Raji (cell line): ENCODE results near the gene SBNO2.

Experiments used
- POLR2A ChIP-seq: IDR thresholded peaks from 2 replicates; pipeline ENCODE4 v1.6.1; 2011; ENCODE audit warnings: low read depth, low read length, control low read depth; ENCODE audit not compliant: insufficient read depth

The SBNO2 gene

GRCh38 chr19:1105008-1105872, 68.8 kb downstream of the SBNO2 start:
- no peak for TF ChIP-seq POLR2A

DNA sequence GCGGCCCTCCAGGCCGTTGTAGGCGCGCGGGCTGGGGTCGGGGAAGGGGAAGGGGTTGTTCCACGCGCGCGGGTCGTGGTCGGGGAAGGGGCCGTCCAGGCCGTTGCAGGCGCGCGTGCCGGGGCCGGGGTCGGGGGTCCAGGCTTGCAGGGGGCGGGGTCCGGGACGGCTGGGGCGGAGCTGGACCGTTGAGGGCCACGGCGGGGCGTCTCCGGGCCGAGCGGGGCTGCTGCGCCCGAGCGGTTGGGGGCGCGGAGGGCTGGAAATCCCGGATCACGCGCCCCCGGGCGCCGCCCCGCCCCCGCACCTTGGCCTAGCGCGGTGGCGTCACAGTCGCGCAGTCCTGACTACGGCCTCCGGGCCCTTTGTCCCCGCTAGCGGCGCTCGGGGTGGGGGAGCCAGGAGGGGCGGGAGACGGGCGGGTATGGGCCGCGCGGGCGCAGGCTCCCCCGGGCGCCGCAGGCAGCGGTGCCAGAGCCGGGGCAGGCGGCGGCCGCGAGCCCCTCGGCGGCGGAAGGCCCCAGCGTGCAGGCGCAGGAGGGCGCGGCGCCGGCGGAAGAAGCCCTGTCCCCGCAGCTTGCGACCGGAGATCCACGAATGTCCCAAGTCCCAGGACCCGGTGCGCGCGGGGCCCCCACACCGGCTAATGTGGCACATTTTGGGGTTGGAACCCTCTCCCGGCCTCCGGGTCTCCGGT, 69.6 kb downstream of the SBNO2 start:
- TF ChIP-seq POLR2A = no peak

- TF ChIP-seq POLR2A = peak; percentile 94
These were observed 70.3 kb downstream of the SBNO2 start, which contains the start of gene GPX4 for GRCh38 chr19:1103708-1104310. Gene GPX4 (plus strand): TSS chr19:1103994. CDS start chr19:1104044, 50 bp downstream.

DNA sequence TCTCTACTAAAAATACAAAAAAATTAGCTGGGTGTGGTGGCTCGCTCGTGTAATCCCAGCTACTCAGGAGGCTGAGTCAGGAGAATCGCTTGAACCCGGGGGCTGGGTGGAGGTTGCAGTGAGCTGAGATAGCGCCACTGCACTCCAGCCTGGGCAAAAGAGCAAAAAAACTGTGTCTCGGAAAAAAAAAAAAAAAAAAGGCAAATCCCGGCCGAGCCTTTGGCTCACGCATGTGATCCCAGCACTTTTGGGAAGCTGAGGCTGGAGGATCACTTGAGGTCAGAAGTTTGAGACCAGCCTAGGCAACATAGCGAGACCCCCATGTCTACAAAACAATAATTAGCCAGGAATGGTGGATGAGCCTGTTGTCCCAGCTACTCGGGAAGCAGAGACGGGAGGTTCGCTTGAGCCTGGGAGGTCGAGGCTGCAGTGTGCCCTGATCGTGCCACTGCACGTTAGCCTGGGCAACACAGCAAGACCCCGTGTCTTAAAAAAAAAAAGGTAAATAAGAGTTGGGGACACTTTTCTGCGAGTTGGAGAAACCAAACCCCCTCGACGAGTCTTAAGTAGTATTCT, 70.8 kb downstream of the SBNO2 start:
- TF ChIP-seq POLR2A = no peak

DNA sequence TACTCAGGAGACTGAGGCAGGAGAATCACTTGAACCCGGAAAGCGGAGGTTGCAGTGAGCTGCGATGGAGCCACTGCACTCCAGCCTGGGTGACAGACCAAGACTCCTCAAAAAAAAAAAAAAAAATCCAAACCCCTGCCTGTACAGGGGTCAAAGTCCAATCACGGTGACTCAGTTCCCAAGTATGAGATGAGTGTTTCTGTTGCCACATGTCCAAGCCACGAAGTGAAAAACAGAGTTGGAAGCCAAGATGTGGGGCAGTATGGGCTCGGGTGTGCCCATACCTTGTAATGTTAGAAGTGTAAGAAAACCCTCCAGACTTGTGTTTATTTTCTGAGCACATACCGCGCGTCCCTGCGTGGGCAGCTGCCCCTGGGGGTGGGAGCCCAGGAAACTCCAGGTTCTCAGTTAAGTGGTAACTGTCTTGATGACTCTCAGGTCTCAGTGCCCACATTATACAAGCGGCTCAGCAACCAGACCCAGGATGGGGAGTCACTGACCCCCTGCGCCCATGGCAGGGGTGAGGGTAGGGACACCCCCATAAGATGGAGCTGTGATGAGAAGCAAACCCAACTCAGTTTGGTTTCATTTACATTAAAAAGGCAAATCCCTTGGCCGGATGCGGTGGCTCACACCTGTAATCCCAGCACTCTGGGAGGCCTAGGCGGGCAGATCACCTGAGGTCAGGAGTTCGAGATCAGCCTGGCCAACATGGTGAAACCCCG, 71.5 kb downstream of the SBNO2 start:
- no peak; the same call in 1 of the 2 replicates for TF ChIP-seq POLR2A

DNA sequence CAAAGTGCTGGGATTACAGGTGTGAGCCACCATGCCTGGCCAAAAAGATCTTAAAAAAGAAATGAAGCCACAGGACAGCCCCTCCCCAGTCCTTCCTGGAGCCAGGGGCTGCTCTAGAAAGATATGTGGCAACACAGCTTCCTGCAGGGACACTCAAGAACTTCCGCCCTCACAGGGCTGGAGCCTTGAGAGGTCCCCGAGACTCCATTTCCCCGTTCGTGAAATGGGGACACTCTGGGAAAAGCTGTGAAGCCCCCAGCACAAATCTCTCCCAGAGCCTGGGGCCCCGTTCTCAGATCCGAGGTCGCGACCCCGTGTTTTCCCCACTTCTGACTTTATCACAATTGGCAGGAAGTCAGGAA, 72.8 kb downstream of the SBNO2 start:
- TF ChIP-seq POLR2A = no peak

- no peak for TF ChIP-seq POLR2A
These were observed 75.7 kb downstream of the SBNO2 start for GRCh38 chr19:1098177-1099051.

DNA sequence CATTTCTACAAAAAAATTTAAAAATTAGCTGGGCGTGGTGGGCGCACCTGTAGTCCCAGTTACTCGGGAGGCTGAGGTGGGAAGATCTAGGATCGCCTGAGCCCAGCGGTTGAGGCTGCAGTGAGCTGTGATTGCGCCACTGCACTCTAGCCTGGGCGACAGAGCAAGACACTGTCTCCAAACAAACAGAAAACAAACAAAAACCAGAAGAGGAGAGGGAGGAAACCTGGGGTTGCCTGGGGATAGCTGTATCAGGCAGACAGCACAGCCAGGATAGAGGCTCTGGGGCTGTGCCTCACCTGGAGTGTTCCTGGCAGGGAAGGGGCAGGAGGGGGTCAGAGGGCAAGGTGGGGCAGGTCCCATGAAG, 76.3 kb downstream of the SBNO2 start:
- no peak for TF ChIP-seq POLR2A

- TF ChIP-seq POLR2A = peak; percentile 86
These were observed 78.9 kb downstream of the SBNO2 start, which contains the start of gene POLR2E for GRCh38 chr19:1094978-1095701. Gene POLR2E (minus strand): TSS chr19:1095375. CDS start chr19:1095315, 60 bp downstream.

DNA sequence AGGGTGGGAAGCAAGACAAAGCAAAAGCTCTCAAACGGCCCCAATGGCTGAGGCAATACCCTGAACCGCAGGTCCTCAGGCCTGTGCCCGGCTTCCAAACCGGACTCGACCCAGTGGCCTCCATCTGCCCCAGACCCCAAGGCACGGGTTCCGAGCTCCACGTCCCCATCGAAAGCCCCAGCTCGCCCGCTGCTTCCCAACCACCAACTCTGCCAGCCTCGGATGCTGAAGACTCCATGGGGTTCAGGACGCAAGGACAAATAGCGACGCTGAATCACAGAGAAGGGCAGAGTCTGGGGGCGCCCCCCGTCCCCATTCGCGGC, 79.5 kb downstream of the SBNO2 start:
- TF ChIP-seq POLR2A = no peak

DNA sequence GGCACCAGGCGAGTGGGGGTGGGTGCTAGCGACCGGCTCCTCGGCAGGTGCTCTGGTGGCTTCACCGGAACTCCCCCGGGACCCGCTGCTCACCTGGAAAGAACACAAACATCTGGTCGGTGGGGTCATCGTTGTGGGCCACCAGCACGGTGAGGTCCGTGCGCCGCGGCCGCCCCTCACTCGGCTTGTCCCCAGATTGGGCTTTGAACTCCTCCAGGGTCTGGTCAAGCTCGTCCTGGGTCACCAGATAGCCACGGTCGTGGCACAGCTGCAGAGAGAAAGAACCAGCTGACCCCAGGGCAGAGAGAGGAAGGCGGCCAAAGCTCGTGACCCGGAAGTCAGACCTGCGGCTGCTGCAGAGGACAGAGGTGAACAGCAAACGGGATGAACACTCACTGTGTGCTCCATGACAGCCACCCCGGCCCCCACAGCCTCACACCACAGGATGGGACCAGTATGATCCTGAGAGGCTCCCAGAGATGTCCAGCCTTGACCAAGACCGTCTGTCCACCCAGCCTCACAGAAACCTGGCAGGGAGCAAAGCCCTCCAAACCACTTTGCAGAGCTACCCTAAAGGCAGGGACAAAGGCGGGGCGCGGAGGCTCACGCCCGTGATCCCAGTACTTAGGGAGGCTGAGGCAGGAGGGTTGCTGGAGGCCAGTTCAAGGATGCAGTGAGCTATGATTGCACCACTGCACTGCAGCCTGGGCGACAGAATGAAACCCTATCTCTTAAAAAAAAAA, 80.1 kb downstream of the SBNO2 start:
- no peak for TF ChIP-seq POLR2A

DNA sequence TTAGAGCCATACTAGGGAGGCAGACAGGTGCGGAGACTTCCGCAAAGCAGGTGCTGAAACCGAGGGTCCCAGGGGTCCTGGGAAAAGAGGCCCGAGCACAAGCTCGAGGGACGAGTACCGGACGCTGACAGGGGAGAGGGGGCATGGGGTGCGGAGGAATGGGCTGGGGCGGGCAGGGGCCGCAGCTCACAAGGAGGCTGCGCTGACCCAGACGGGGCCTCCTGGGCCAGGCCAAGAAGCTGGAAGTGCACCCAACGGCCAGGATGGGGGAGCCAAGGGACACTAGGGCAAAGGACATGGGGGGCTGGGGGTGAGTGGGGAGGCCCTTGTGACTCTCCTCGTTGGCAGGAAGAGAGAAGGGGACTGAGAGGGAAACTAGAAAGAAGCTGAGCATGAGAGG, 80.7 kb downstream of the SBNO2 start:
- no peak for TF ChIP-seq POLR2A

GRCh38 chr19:1091544-1092175, 82.4 kb downstream of the SBNO2 start:
- TF ChIP-seq POLR2A = no peak
